ENCODE data around the gene MVP.
"Not testable (repeated sequence)": the region's sequence is repeated elsewhere in the genome, so short reads cannot be mapped to it uniquely, and the experiment has no call there.

Gene MVP

GRCh38 chr16:29844575-29845331, 24.5 kb downstream of the MVP start:
- no peak for DNase-seq

DNA sequence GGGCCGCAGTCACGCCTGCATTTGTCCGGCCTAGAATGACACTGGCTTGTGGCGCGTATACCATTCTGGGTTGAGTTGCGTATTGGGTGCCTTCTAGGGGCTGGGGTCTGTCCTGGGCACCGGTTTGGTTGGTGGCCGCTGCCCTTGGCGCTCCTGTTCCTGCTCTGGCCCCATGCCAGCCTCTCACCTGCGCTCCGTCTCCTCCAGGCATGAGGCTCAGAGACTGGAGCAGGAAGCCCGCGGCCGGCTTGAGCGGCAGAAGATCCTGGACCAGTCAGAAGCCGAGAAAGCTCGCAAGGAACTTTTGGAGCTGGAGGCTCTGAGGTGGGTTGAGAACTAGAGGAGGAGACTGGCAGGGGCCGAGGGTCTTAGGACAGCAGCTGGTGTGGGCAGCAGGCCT, 25.4 kb downstream of the MVP start:
- DNase-seq, result no peak

DNA sequence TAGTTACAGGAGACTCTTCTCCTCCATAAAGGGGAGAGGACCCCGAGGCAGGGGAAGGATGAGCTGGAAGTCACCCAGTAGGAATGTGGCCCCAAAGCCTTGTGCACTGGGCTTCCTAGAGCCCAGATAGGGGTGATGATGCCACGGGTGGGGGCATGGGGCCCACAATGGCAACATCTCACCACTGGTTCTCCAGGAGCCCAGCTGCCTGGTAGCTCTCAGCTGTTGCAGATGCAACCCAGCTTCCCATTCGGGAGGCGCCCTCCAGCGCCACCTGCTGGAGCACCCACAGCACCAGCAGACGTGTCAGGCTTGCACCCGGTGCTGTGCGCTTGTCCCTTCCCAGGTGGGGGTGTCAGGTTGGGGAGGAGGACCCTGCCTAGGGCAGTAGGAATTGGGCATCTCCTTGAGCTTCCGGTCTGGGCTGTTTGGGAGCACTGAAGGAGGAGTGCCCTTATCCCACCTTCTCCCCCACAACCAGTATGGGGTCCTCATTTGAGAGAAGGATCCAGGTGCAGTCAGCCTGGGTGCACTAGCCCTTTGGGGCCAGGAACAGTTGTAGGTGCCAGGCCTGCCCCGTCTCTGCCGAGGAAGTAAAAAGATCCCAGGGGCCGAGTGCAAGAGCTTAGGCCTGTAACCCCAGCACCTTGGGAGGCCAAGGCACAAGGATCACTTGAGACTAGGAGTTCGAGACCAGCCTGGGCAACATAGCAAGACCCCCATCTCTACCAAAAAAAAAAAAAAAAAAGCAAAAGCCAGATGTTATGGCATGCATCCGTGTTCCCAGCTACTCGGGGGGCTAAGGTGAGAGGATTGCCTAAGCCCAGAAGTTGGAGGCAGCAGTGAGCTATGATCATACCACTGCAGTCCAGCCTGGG, 28.4 kb downstream of the MVP start:
- peak; percentile 71 to 80 for DNase-seq

DNA sequence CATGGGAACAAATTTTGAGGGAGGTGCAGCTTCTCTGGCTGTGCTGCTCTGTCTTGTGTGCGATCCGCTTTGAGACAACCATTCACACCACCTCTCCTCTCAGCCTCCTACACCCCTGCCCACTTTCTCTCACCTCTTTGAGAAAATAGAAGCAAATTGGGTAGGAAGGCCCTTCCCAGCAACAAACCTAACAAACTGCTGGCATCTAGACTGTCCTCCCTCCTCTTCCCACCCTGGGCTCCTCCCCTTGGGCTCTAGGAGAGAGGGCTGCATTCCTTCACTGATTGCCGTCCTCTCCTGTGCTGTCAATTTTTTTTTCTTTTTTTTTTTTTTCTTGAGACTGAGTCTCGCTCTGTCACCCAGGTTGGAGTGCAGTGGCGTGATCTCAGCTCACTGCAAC, 29.2 kb downstream of the MVP start:
- no peak for DNase-seq

DNA sequence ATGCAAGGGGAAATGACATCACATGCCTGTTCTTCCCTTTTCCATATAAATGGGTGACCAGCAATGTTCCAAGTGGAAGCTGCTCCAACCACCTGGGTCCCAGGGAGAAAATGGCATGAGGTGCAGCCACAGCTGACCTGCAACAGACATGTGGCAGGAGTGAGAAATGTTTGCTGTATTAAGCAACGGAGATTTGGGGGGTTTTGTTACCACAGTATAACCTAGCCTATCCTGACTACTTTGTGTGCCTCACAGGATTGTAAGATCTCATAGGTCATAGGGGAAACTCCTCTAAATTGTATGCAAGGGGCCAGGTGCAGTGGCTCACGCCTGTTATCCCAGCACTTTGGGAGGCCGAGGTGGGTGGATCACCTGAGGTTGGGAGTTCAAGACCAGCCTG, 30.7 kb downstream of the MVP start:
- no peak for DNase-seq

- DNase-seq, result peak; percentile 80 to 87
Measured at GRCh38 chr16:29852654-29853053, 32.4 kb downstream of the MVP start.

DNA sequence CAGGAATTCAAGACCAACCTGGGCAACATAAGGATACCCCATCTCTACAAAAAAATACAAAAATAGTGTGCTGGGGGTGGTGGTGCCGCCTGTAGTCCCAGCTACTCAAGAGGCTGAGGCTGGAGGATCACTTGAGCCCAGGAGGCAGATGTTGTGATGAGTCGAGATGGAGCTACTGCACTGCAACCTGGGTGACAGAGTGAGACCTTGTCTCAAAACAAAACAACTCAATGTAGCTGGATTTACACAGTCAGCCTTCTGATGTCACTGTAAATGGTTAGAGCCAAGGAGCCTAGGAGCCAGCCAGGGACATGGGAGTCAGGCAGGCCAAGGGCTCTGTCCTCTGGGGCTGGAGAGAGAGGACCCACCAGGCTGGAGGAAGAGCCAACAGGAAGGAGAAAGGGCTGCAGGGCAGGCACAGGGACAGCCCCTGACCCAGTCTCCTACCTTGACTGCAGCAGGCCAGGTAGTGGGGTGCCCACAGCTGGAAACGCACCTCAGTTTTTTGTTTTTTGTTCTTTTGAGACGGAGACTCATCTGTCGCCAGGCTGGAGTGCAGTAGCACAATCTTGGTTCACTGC, 34.3 kb downstream of the MVP start:
- DNase-seq, result no peak

DNA sequence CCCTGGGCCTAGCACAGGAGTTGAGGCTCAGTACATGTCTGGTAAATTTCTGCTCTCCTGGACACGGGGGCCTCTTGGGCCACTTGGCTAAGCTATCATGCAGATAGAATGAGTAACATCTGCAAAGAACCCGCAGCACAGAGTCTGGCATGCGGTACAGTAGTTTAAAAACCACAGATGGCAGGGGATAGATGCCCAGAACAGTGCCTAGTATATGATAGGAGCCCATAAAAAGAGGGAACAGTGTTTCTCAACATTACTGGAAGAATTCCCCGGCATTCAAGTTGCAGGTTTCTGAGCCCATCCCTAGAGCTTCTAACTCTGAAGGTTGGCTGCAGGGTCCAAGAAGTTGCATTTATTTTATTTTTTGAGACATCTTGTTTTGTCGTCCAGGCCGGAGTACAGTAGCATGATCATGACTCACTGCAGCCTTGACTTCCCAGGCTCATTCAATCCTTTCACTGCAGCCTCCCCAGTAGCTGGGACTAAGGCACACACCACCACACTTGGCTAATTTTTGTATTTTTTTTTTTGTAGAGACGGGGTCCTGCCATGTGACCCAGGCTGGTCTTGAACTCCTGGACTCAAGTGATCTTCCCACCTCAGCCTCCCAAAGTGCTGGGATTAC, 37.0 kb downstream of the MVP start:
- no peak for DNase-seq

DNA sequence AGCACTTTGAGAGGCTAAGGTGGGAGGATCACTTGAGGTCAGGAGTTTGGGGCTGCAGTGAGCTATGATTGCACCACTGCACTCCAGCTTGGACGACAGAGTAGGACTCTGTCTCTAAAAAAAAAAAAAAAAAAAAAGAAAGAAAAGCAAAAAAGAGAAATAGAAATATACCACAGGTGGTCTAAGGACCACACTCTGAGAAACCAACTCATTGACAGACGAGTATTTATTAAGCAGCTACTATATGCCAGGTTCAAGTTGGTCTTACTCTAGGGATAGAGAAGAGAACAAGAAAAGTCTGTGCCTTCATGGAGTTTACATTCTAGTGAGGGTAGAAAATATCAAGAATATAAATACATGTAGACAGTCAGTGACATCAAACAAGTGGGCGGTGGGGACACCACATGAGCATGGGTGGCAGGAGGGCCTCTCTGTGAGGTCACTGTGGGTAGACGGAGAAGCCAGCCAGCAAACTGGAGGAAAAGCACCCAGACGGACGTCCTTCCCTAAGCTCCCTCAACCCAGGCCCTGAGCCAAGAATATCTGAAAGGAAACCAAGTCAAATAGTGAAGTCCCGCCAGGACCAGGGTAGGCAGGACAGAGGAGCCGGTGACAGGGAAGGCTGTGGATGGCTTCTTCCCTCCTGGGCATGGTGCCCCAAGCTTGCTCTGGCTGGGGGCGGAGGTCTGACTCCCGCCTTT, 38.0 kb downstream of the MVP start:
- DNase-seq, result peak; percentile 66 to 83

- DNase-seq, result no peak
Measured at GRCh38 chr16:29858974-29859373, 38.7 kb downstream of the MVP start.

DNA sequence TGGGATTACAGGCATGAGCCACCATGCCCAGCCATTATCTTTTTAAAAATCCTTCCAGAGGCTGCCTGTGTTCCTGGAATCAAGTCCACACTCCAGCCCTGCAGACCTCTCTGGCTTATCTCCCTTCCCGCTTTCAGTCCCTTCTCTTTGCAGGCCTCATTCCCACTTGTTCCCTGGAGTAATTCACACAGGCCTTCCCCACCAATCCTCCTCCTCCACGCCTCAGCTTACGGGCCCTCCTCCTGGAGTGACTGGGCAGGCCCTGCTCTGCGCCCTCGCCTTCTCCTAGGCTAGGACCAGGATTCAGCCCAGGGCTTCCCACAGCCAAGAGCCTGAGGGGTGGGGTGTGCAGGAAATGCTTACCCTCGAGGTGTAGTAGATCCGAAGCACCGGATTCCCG, 40.0 kb downstream of the MVP start:
- no peak for DNase-seq

GRCh38 chr16:29862383-29862883, 42.2 kb downstream of the MVP start:
- peak in 1 of 2 donors; percentile 21 for DNase-seq

DNA sequence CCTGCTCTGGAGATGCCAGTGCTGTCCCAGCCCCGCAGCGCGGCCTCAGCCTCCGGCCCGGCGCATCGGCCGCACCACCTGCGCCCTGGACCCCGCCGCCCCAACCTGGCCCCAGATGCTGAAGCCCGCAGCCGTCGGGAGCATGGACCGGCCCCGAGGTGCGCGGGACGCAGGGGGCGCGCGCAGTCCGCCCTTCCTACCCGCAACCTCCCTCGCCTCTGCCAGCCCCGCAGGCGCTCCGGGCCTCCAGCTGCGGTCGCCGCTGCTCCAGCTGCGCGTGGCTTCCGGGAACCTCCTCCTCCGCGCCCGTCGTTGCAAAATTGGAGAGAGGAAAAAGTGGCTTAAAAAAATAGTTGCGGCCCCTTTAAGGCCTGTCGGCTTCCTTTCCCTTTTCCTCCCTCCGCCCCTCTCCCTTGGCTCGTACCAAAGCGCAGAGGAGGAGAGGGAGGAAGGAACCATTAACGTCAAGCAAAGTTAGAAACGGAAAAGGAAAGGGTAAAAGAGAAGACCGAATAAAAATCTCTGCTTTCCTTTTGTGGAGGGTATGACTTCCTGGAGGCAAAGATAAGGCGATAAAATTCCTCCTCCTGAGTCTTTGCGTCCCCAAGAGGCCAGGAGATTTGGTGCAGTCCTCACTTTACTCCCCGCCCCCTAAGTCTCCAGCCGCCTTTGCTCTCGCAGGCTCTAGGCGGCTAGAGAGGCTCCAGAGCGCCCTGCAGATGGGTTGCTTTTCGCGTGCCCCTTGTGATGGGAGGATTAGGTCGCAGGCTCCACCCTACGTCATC, 42.8 kb downstream of the MVP start, which contains the start of gene CDIPT:
Gene CDIPT (minus strand): TSS at position 343 of the 785 bp plus-strand sequence. CDS start 369 bp downstream, outside the sequence.
- DNase-seq, result peak; percentile 98

- no peak for DNase-seq
Measured at GRCh38 chr16:29863669-29863984, 43.4 kb downstream of the MVP start.

DNA sequence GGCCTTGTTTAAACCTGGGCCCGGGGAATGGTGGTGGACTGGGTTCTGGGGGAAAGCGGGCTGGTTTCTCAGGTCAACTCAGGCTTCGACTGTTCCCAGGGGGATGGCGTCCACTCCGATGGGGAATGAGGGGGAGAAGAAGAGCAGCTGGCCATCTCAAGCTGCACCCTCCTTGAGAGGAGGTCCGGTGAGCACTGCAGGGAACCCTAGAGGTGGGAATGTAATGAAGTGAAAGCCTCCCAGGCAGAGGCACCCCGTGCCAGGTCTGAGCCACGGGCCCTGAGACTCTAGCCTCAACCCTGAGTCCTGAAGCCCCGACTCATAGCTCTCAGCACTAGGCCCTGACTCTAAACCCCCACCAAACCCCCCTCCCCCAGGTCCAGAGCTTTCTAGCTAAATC, 43.9 kb downstream of the MVP start:
- no peak for DNase-seq

GRCh38 chr16:29868396-29869009, 48.2 kb downstream of the MVP start:
- no peak for DNase-seq

GRCh38 chr16:29869067-29869466, 48.8 kb downstream of the MVP start:
- DNase-seq, result not testable (repeated sequence)

- DNase-seq, result no peak
Measured at GRCh38 chr16:29871822-29872546, 51.7 kb downstream of the MVP start.

DNA sequence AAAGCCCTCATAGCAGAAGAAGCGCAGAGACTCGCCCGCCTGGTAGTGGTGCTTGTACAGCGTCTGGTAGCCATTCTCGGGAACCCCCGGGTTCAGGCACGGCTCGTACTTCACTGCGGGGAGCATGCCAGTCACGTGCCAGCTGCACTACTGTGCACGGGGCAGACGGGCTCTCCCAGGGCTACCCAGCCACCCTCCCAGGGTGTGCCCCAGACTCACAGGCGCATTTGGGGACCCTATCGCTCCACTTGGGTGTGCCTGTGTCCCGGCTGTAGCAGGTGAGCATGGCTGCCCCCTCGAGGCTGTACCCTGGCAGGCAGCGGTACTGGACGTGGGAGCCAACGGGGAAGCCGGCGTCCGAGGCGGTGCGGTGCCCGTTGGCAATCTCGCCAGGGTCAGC, 53.1 kb downstream of the MVP start:
- DNase-seq, result no peak

GRCh38 chr16:29875206-29875605, 54.9 kb downstream of the MVP start:
- DNase-seq, result no peak
